ENCODE measurements around the gene ZCCHC14. TPM values are rescaled to one million over a fixed set of nuclear protein-coding genes. Genes with fewer than 3 reads are reported as not detected.
A peak's percentile ranks its signal among the peaks of the same experiment; 100 is the strongest.
"Not testable (repeated sequence)": the region's sequence is repeated elsewhere in the genome, so short reads cannot be mapped to it uniquely, and the experiment has no call there.

The ZCCHC14 gene
- total and polyA plus RNA-seq, 2 of the 13 experiments (the other 11 are each of a cell fraction or from before 2014, with no cell fraction given): 12.4 to 12.5 TPM

GRCh38 chr16:87379312-87379752 is 113.5 kb downstream of the ZCCHC14 start (continued):
- TF ChIP-seq MAX (IDR thresholded peaks at IDR 0.05) (peak; percentile 54; the same call in 1 of the 2 replicates), BRD4 (CRISPR knock-in tag; IDR thresholded peaks at IDR 0.05) (0 out of 2 replicates have a peak, but pooled peaks have one; percentile 29), E2F1 (CRISPR knock-in tag; IDR thresholded peaks at IDR 0.05) (0 out of 2 replicates have a peak, but pooled peaks have one; percentile 49), RCOR2 (CRISPR knock-in tag; IDR thresholded peaks at IDR 0.05) (peak; percentile 65; the same call in 1 of the 2 replicates), FOXK1 (CRISPR knock-in tag; IDR thresholded peaks at IDR 0.05; ENCODE audit: borderline replicate concordance, low read depth) (peak; percentile 79; the same call in 1 of the 2 replicates), ZNF609 (CRISPR knock-in tag; IDR thresholded peaks at IDR 0.05; ENCODE audit: borderline replicate concordance) (peak; percentile 60; the same call in 1 of the 2 replicates), THAP11 (CRISPR knock-in tag; IDR thresholded peaks at IDR 0.05) (peak; percentile 58; the same call in 1 of the 2 replicates), ZNF724P (CRISPR knock-in tag; IDR thresholded peaks at IDR 0.05; ENCODE audit: borderline replicate concordance) (0 out of 2 replicates have a peak, but pooled peaks have one; percentile 15), ZBTB10 (CRISPR knock-in tag; IDR thresholded peaks at IDR 0.05; ENCODE audit: borderline replicate concordance) (peak; percentile 52; the same call in 1 of the 2 replicates), PHF5A (CRISPR knock-in tag; IDR thresholded peaks at IDR 0.05; ENCODE audit: low read depth, unreplicated experiment) (peak; percentile 14), ZFP90 (CRISPR knock-in tag; IDR thresholded peaks at IDR 0.05; ENCODE audit: borderline replicate concordance) (peak; percentile 42; the same call in 1 of the 2 replicates), HOXA5 (CRISPR knock-in tag; IDR thresholded peaks at IDR 0.05) (peak; percentile 78; the same call in 1 of the 2 replicates), FOXJ3 (CRISPR knock-in tag; IDR thresholded peaks at IDR 0.05; ENCODE audit: borderline replicate concordance) (peak; percentile 86; the same call in 1 of the 2 replicates), HDAC2 (CRISPR knock-in tag; IDR thresholded peaks at IDR 0.05) (peak; percentile 90), ZSCAN31 (CRISPR knock-in tag; IDR thresholded peaks at IDR 0.05; ENCODE audit: low read depth) (peak; percentile 16; the same call in 1 of the 2 replicates), CBFB (CRISPR knock-in tag; IDR thresholded peaks at IDR 0.05) (peak; percentile 60; the same call in 1 of the 2 replicates), MXD4 (CRISPR knock-in tag; IDR thresholded peaks at IDR 0.05) (peak; percentile 58; the same call in 1 of the 2 replicates), LCORL (CRISPR knock-in tag; IDR thresholded peaks at IDR 0.05) (0 out of 2 replicates have a peak, but pooled peaks have one; percentile 60), POLR2G (IDR thresholded peaks at IDR 0.05; ENCODE audit: low read depth, low read length) (peak; percentile 62), SPEN (CRISPR knock-in tag; IDR thresholded peaks at IDR 0.05; ENCODE audit: low read depth) (peak; percentile 63; the same call in 1 of the 2 replicates), KDM3A (CRISPR knock-in tag; IDR thresholded peaks at IDR 0.05; ENCODE audit: low read depth) (peak; percentile 69; the same call in 1 of the 2 replicates)
- not testable (repeated sequence) for TF ChIP-seq LCORL (IDR thresholded peaks at IDR 0.05)

Measured in HepG2 (cell line).